HG03457 (cell line): ENCODE results near the gene DOCK6.

Experiments
- ATAC-seq: cut with Tn5 transposase; IDR thresholded peaks from one replicate; pipeline ENCODE4 v1.9.1; 2021; ENCODE audit warnings: moderate number of reproducible peaks; ENCODE audit not compliant: unreplicated experiment

Gene DOCK6

DNA sequence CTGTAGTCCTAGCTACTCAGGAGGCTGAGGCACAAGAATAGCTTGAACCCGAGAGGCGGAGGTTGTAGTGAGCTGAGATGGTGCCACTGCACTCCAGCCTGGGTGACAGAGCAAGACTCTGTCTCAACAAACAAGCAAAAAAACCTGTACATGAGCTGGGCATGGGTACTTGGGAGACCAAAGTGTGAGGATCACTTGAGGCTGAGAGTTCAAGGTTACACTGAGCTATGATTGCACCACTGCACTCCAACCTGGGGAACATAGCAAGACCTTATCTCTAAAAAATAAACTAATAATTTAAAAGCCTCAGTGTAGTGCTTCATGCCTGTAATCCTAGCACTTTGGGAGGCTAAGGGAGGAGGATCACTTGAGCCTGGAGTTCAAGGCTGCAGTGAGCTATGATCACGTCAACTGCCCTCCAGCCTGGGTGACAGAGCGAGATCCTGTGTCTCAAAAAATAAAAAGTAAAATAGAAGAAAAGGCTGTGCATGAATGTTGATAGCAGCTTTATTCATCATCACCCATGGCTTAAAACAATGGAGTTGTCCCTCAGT is 12.3 kb upstream of the DOCK6 start:
- no peak for ATAC-seq

DNA sequence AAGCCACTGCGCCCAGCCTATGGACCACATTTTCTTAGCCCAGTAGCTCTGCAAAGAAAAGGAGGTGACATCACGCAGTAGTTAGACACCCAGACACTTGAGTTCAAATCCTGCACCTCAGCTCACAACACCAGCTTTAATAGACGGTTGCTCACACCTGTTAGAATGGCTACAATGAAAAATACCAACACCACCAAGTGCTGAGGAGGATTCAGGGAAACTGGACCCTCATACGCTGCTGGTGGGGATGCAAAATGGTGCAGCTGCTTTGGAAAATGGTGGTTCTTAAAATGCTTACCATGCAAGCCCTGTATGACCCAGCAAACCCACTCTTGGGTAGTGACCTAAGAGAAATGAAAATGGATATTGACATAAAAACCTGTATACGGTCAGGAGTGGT is 11.7 kb upstream of the DOCK6 start:
- no peak for ATAC-seq

DNA sequence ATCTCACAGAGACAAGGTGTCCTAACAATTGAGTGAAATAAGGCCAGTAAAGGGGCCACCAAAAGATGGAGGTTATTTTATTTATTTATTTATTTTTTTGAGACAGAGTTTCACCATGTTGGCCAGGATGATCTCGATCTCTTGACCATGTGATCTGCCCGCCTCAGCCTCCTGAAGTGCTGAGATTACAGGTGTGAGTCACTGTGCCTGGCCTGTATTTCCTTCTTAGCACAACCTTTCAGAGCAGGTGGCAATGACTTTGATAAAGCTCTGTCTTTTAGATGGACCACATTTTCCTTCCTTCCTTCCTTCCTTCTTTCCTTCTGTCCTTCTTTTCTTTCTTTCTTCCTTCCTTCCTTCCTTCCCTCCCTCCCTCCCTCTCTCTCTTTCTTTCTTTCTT is 11.0 kb upstream of the DOCK6 start:
- no peak for ATAC-seq

DNA sequence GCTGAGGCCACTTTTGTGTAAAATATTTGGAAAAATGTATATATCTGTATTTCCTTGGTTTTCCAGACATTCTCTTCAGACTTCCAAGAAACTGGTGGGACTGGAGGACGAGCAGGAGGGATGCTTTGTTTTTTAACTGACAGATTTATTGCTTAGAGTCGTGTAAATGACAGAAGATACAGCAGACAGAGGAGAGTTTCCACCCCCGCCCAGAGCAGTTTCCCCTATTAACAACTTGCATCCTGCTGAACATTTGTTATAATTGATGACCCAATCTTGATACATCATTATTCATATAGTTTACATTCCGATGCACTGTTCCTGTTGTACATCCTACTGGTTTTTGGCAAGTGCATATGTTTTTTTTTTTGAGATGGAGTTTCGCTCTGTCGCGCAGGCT is 7.1 kb upstream of the DOCK6 start:
- no peak for ATAC-seq

DNA sequence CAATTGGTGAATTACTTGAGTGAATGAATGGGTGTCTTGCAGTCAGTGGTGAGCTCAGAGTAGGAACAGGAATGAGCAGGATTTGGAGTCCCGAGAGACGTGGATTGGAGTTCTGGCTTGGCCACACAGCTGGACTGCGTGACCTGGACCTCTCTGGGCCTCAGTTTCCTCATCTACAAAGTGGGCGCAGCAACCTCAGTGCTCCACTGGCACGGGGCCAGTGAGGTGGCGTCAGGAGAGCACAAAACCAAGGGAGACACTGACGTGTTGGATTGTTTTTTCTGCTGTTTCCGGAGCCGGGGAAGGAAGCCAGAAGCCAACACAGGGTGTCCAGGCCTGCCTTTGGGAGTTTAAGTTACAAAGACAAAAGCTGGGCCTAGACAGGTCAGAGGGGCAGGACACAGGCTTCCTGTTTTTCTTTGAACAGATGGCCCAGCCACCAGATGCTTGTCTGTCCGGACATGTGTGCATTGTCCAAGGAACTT is 6.5 kb upstream of the DOCK6 start:
- no peak for ATAC-seq

DNA sequence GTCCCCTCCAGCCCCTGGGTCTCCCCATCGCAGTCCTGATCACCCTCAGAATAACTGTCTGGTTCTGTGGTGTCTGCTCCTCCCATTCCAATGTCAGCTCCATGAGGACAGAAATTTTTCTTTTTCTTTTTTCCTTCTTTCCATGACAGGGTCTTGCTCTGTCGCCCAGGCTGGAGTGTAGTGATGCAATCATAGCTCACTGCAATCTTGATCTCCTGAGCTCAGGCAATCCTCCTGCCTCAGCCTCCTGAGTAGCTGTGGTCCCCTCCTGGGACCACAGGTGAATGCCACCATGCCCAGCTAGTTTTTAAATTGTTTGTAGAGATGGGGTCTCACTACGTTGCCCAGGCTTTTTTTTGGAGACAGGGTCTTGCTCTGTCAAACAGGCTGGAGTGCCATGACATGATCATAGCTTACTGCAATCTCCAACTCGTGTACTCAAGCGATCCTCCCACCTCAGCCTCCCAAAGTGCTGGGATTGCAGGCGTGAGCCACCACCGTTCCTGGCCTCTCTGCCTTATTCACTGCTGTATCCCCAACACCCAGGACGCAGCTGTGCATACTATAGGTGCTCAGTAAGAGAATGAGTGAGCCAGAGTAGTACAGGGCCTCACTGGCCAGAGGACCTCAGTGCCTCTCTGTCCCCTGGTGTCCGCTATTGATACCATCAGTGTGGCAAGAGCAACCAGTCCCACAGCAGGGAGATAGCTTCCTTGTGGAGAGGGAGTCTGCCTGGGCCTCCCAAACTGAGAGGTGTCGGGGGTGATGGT is 5.2 kb upstream of the DOCK6 start:
- no peak for ATAC-seq

DNA sequence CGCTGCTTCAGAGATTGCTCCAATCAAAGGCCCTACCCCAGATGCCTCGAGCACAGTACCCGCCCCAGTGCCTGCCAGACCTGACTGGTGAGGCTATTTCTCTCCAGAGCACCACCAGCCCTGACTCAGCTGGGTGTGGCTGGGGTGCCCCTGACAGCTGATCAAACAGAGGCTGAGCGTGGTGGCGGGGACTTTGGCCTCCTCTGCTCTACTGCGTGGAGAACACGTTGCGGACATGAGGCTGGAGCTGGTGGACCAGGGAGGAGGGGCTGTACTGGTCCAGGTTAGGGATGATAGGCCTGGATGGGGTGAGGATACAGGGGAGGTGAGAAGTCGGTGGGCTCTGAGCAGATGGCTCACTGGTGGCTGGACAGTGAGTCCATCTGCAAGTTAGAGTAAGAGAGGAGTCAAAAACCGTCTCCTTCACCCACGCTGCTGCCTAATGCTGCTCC is 3.5 kb upstream of the DOCK6 start:
- no peak for ATAC-seq

DNA sequence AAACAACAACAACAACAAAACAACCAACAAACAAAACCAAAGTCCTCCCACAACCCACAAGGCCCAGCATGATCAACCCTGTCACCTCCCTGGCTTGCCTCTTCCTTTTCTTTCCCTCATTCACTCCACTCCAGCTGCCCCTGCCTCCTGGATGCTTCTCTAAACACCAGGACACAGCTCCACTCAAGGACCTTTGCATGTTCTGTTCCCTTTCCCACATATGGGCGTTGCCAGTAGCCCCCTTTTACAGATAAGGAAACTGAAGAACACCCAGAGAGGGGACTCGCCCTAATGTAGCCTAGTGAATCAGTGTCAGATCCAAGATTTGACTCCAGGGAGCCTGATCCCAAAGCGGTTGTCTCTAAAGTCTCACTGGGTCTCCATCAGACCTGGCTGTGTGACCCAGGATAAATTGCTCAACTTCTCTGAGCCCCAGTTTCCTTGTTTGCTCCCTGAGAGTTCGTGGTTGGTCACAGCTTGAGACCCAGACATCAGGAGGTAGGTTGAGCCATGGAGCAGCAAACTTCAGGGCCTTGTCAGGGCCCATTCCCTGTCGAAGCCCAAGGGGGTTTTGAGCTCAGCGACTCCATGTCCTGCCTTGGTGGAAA is 3.0 kb upstream of the DOCK6 start:
- no peak for ATAC-seq

DNA sequence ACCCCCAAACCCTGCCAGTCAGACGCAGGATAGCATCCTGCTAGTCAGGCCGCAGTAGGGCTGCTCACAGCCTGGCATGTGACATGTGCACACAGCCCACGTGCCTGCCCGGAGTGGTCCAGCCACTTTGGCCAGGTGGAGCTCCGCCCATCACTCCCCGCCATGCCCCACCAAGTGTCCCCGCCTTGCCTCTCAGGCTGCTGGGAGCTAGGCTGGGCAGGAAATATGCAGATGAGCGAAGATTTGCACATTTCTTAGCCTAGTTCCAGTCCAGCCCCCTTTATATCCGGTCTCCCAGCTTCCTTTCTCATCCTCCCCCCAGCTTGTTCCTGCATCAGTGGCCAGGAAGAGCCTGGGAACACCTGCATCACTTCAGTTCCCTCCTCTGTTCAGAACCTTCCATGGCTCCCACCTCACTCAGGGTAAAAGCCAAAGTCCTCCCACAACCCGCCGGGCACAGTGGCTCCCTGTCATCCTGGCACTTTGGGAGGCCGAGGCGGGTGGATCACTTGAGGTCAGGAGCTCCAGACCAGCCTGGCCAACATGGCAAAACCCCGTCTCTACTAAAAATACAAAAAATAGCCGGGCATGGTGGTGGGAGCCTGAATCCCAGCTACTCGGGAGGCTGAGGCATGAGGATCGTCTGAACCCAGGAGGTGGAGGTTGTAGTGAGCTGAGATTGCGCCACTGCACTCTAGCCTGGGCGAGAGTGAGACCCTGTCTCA is 2.3 kb upstream of the DOCK6 start:
- no peak for ATAC-seq

DNA sequence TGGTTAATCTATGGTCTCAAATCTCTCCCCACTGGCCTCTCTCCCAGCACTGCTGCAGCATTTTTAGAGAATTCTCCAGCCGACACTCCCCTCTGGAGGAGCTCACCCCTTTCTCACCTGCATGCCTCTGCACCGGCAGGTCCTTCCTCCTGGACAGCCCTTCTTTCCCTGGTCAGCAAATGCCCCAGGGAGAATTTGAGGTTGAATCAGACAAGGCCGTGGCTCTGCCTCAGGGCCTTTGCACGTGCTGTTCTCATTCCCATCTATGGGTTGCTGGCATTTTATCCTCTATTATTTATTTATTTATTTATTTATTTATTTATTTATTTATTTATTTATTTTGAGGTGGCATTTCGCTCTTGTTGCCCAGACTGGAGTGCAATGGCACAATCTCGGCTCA is 1.4 kb upstream of the DOCK6 start:
- no peak for ATAC-seq

DNA sequence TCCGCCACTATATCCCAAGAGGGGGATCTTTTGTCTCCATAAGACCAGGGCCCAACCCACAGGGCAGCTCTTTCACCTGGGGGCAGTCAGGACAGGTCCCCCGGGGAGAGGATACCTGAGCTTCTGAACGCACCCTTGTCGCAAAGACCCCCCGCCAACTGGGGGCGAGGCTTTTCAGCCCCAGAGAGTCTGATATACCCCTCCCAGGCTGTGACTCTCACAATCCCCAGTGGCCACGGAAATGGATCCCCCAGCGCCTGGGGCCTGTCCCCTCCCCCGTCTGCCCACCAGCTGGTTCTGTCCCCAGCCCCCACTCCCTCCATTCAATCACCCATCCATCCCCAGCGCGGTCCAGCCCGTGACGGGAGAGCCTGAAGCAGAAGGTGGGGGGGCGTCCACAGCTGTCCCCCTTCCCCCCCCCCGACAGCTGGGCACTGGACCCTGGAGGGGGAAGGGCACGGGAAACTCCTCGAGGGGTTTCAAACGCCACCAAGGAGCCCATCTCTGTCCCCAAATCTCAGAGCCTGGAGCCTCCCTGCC is 823 bp downstream of the DOCK6 start:
- no peak for ATAC-seq

DNA sequence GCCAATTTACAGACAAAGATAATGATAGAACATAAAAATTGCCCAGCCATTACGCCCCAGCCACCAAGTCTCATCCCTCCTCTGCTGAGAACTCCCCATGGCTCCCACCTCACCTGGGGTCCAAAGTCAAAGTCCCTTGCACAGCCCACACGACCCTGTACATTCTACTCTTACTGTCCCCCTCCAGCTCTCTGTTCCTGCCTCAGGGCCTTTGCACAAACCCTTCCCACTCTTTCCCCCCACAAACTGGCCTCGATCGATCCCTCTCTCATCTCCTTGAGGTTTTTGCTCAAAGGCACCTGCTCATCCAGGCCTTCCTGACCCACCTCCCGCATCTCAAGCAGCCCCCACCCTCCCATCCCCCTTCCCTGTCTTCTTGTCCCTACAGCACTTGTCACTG is 1.3 kb downstream of the DOCK6 start:
- no peak for ATAC-seq

DNA sequence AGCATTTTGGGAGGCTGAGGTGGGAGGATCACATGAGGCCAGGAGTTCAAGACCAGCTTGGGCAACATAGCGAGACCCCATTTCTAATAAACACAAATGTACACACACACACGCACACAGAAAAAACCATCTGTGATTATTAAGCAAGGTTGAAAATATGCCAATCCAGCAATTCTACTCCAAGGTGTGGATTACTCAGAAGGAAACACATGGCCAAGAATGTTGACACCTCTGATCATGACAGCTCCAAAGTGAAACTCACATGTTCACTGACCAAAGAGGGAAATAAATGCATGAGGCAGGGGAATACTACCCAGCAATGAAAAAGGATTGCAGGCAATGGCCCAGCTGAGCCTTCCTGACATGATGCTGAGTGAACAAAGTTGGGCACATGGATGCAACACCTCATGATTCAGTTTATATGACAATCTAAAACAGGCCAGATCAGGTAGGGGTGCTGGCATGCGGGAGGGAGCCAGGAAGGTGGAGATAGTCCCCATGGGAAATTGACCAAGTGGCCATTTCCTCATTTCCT is 4.4 kb downstream of the DOCK6 start:
- ATAC-seq, result no peak

DNA sequence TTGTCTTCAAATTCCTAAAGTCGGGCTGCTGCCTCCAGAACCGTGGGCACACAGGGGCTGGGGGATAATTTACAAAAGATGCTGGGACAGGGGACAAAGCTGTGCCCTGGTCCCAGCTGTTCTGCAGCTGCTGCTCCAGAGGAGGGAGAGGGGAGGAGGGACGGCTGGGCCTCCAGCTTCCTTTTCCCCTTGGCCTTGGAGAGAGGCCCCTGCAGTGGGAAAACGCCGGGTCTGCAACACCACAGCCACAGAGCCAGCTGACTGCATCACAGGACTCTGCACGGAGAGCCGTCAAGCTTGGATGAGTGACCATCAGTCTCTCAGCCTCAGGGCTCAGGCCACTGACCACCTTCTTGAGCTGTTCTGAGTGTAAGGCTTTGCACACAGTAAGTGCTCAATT is 6.1 kb downstream of the DOCK6 start:
- no peak for ATAC-seq

DNA sequence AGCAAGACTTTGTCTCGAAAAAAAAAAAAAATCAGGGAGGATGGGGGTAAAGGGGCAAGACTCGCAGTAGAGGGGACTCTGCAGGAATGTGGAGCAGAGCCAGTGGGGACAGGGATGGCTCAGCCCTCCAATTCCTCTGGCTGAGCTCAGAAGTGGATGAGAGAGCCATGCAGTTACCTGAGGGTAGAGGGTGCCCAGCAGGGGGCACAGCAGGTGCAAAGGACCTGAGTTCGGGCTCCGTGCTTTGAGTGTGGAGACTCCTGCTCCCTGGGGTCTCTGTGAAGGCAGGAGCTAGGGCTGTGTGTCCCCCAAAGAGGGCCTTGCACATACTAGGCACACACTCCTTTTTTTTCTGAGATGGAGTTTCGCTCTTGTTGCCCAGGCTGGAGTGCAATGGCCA is 7.7 kb downstream of the DOCK6 start:
- no peak for ATAC-seq

DNA sequence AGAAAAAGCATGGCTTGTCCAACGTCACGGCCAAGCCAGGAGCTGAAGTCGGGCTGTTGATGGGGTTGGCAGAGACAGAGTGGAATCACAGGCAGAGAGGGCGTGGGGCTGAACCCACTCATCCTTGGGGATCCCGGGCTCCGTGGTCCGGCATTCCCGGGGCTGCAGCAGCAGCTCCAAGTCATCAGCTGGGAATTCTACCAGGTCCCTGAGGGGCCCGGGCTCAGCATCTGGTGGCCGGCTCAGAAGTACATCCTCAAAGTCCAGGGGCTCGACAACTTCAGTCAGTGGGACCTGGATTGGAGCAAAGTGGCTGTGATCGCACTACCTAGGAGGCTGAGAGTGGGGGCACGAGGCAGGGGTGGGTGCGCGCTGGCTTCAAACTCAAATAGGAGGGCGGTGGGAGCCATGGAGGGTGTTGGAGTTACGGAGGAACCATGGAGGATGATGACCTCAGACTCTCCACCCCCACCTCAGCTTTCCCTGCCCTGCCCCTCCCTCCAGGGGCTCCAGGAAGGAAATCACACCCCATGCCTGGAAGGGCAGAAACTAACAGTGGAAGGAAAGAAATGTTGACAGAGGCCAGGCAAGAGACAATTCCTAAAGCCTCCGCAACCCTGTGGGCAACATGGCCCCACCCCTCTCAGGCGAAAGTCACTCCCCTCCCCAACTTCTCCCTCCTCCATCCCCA is 9.5 kb downstream of the DOCK6 start:
- ATAC-seq, result no peak

DNA sequence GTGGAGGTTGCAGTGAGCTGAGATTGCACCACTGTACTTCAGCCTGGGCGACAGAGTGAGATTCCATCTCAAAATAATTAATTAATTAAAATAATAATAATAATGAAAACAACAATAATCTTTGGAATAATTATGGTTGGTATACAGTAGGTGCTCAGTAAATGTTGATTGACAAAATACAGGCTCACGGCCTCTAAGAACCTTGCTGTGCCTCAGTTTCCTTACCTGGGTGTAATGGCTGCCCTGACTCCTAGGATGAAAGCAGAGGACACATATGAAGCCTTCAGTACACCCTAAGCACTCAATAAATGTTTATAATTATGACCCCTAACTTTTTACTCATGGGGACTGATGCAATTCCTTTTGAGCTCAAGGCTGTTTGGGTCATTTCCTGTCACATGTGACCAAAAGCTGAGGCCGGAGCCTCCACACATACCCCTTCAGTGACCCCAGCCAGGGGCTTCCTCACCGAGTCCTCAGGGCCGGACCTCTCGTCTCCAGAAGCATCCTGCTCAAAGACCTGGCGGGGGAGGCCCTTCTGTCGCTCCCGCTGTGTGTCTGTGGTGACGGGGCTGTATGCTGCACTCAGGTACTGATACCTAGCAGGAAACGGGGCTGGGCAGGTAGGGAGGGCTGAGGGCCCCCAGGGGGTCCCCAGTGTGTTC is 10.5 kb downstream of the DOCK6 start:
- no peak for ATAC-seq

DNA sequence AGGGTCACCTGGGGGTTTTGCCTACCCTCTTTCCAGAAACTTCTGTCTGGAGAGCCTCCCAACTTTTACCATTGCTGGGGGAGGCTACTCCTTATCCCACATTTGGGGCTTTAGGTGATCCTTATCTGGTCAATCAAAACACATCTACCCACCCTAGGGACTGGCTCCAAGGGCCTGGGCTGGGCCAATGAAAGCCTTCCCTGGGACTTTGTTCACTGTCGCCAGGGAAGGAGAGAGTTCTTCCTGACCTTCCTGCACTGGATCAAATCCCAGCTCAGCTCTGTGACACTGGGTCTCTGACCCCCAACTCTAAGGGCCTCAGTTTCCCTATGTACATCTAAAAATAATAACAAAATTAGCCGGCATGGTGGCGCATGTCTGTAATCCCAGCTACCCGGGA is 11.1 kb downstream of the DOCK6 start:
- no peak for ATAC-seq

DNA sequence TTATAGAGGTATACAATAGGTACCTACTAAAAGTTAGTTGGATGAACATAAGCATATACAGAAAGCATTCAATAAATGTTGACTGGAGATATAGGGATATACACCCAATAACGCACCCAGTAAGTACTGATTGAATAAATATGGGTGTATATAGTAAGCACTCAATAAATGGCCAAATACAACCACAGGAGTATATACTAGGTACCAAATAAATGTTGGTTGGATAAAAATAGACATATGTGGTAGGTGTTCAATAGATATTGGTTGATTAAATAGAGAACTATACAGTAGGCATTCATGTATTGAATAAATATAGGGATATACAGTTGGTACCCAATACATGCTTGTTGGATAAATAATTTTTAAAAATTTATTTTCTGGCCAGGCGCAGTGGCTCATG is 13.5 kb downstream of the DOCK6 start:
- no peak for ATAC-seq

DNA sequence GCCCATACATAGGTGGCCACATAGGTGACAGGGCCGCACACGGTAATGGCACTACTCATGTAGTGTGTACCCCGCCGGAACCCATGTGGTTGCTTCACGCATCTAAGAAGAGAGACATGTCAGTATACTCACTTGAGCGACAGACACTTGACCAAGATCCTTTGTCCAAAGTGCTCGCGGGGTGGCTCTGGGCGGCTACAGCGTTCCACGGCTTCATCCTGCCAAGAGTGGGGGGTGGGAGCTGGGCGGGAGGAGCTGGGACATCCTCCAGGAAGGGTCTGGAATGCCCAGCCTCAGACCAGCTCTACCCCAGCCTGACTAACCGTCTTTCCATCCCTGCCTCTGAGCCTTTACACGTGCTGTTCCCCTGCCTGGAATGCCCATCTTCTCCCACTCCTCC is 14.4 kb downstream of the DOCK6 start:
- no peak for ATAC-seq
